Adrenal gland (tissue), 12 donors: ENCODE data around the gene ROR1. TPM values are rescaled to one million over a fixed set of nuclear protein-coding genes. Genes with fewer than 3 reads are reported as not detected.

Experiments
- DNase-seq, 7 donors: peaks; one replicate each; pipeline ENCODE4 v3.0.0-alpha.2; 2019 to 2020
- H3K27ac ChIP-seq, 5 donors: fragments of 200-600 bp; sonication (generic) in 4 of 5; 1 replicate in 3 of 5; 2 replicates in 2 of 5; pipeline versions ENCODE4 v1.5.1 to v1.8.0; 2016 to 2020; ENCODE audit warnings: mild to moderate bottlenecking in 1 of 5
- H3K27me3 ChIP-seq: fragments of 200-600 bp; 2 replicates; pipeline ENCODE4 v1.8.0; 2021
- H3K36me3 ChIP-seq, 2 donors: fragments of 200-600 bp; replicated peaks in 1 of 2; 1 replicate in 1 of 2; 2 replicates in 1 of 2; pipeline versions ENCODE4 v1.5.1 to v1.8.0; 2018 to 2022
- H3K4me1 ChIP-seq, 2 donors: fragments of 200-600 bp; replicated peaks in 1 of 2; 1 replicate in 1 of 2; 2 replicates in 1 of 2; pipeline versions ENCODE4 v1.5.1 to v1.8.0; 2018 to 2021
- H3K4me3 ChIP-seq, 4 donors: fragments of 200-600 bp; sonication (generic) in 3 of 4; one replicate each; pipeline ENCODE4 v1.5.1; 2016 to 2018
- H3K9me3 ChIP-seq, 3 donors: fragments of 200-600 bp; sonication (generic) in 1 of 3; replicated peaks in 1 of 3; 1 replicate in 2 of 3; 2 replicates in 1 of 3; pipeline versions ENCODE4 v1.5.1 to v1.8.0; 2016 to 2021
- CTCF ChIP-seq, 6 experiments: fragments of 450-650 bp in 4 of 6; fragments of 200-600 bp in 2 of 6; sonication (generic) in 1 of 6; IDR thresholded peaks; 1 replicate in 5 of 6; 2 replicates in 1 of 6; pipeline versions ENCODE4 v1.5.1 to v1.8.0; 2016 to 2021; ENCODE audit warnings: antibody characterized with exemption in 6 of 6, mild to moderate bottlenecking in 2 of 6, moderate library complexity in 1 of 6
- POLR2A ChIP-seq, 2 donors: fragments of 450-650 bp; IDR thresholded peaks; one replicate each; pipeline ENCODE4 v1.6.1; 2017; ENCODE audit warnings: antibody characterized with exemption in 2 of 2, mild to moderate bottlenecking in 2 of 2, moderate library complexity in 1 of 2
- WGBS, 4 donors: extraction: QIAGEN DNeasy Blood & Tissue Kit in 2 of 4; methylation state at CpG; one replicate each; pipeline versions ENCODE4 v1.1.5 to v1.1.7; 2013 to 2017; 5-methylcytosine and 5-hydroxymethylcytosine counted together
- intact Hi-C, 2 donors: fragments of 100-400 bp; cut with DNase I; formaldehyde crosslinking; loops; one replicate each; pipeline versions ENCODE4 v1.14.1 to v1.15.0; 2022 to 2023
- polyA plus RNA-seq, 3 donors: library from polyadenylated mRNA; stranded (reverse); fragments of 200-250 nt in 2 of 3; fragments of 350-450 nt in 1 of 3; fragmentation: Illumina TruSeq in 1 of 3; extraction: RNeasy Lipid Tissue Mini Kit (QIAGEN cat#74804) in 1 of 3; gene quantifications; one replicate each; pipeline ENCODE4 v1.2.3, GENCODE V29; 2013 to 2014
- total RNA-seq, 9 donors: library from RNA; depleted of rRNA in 4 of 9; stranded (reverse); fragments of >200 nt in 4 of 9; fragments of 120-200 nt in 1 of 9; fragmentation: NEBNext Ultra II Directional in 1 of 9; extraction: Animal tissue kit (Norgen Biotek cat#: 25700) in 1 of 9; gene quantifications; one replicate each; pipeline versions ENCODE4 v1.1.0 to v1.2.4, GENCODE V29; 2013 to 2023
- donor health status: healthy with polysubstance abuse.
- donor health status: Bipolar disorder and iron deficiency.
- donor health status: DM: yes; HTN: yes; CAD: no.
- donor health status: DM: no; HTN: no; CAD: no.
- donor health status: DM: no; HTN: no; CAD: no.
- donor health status: DM: yes; HTN: yes; CAD: no.

The ROR1 gene
- total and polyA plus RNA-seq, 12 donors = 0.54 to 4.6 (median 2.6) TPM

GRCh38 chr1:63891060-63891690, 117.4 kb downstream of the ROR1 start:
- 85 to 96% (median 90%) methylated on average over 4 of the region's 4 CpGs for WGBS, 4 donors
- H3K4me3 ChIP-seq = no peak overlapping the region
- H3K36me3 ChIP-seq = no peaks in the 10 kb centered on the region
- intact Hi-C loops = no loop called here
- H3K4me1 ChIP-seq = no peaks in the 10 kb centered on the region
- no peaks in the 10 kb centered on the region for H3K9me3 ChIP-seq
- DNase-seq = no peak
- H3K27ac ChIP-seq = no peak overlapping the region
- no peaks in the 10 kb centered on the region for H3K27me3 ChIP-seq
- no peak for TF ChIP-seq CTCF (IDR thresholded peaks at IDR 0.05)
- TF ChIP-seq POLR2A (IDR thresholded peaks at IDR 0.05) = no peak

GRCh38 chr1:63892632-63893395, 119.0 kb downstream of the ROR1 start:
- H3K27ac ChIP-seq = no peak overlapping the region
- no peak overlapping the region for H3K4me3 ChIP-seq
- intact Hi-C loops = no loop called here
- H3K9me3 ChIP-seq = no peaks in the 10 kb centered on the region
- H3K36me3 ChIP-seq = no peaks in the 10 kb centered on the region
- H3K4me1 ChIP-seq = no peaks in the 10 kb centered on the region
- no peaks in the 10 kb centered on the region for H3K27me3 ChIP-seq
- 77 to 83% (median 80%) methylated on average over 8 of the region's 8 CpGs for WGBS, 4 donors
- TF ChIP-seq CTCF (IDR thresholded peaks at IDR 0.05) (no peak), POLR2A (IDR thresholded peaks at IDR 0.05) (no peak)
- no peak for DNase-seq

GRCh38 chr1:63893976-63894375, 120.2 kb downstream of the ROR1 start:
- no peak for DNase-seq
- WGBS, 4 donors = 90 to 97% (median 95%) methylated on average over 3 of the region's 3 CpGs

More at GRCh38 chr1:63893976-63894375, 120.2 kb downstream of the ROR1 start:
- TF ChIP-seq CTCF (IDR thresholded peaks at IDR 0.05) (no peak), POLR2A (IDR thresholded peaks at IDR 0.05) (no peak)
- H3K4me3 ChIP-seq = no peak overlapping the region
- no peak overlapping the region for H3K27ac ChIP-seq
- no peaks in the 10 kb centered on the region for H3K4me1 ChIP-seq
- no peaks in the 10 kb centered on the region for H3K9me3 ChIP-seq
- no peaks in the 10 kb centered on the region for H3K36me3 ChIP-seq
- intact Hi-C loops = no loop called here
- H3K27me3 ChIP-seq = no peaks in the 10 kb centered on the region
